H1 (cell line): Measurements from ENCODE around the gene SYMPK. TPM values are rescaled to one million over a fixed set of nuclear protein-coding genes. Genes with fewer than 3 reads are reported as not detected.

Source experiments
- CBX5 ChIP-seq: fragments of 300-800, 300-1000 bp; sonication (generic); IDR thresholded peaks from 2 replicates; pipeline ENCODE4 v1.7.1; 2016; ENCODE audit warnings: antibody characterized with exemption, low read length, low read depth
- CBX8 ChIP-seq: fragments of 300-800, 300-1000 bp; sonication (generic); IDR thresholded peaks from 2 replicates; pipeline ENCODE4 v1.7.1; 2016; ENCODE audit warnings: low read depth, low read length, borderline replicate concordance
- KDM4A ChIP-seq: IDR thresholded peaks from one replicate; pipeline ENCODE4 v1.7.1; 2012; ENCODE audit warnings: low read depth, mild to moderate bottlenecking, moderate library complexity, low read length, inconsistent platforms; ENCODE audit not compliant: severe bottlenecking
- NRF1 ChIP-seq: IDR thresholded peaks from 2 replicates; pipeline ENCODE4 v1.6.1; 2011; ENCODE audit warnings: mild to moderate bottlenecking, low read depth, low read length, improper control_type of control experiment
- RFX5 ChIP-seq: IDR thresholded peaks from 2 replicates; pipeline ENCODE4 v1.6.1; 2011; ENCODE audit warnings: low read depth, low read length, improper control_type of control experiment, borderline replicate concordance
- SAP30 ChIP-seq: fragments of 300-600 bp; sonication (generic); IDR thresholded peaks from 2 replicates; pipeline ENCODE4 v1.7.1; 2012; ENCODE audit warnings: low read length, moderate library complexity, mild to moderate bottlenecking, inconsistent platforms; ENCODE audit not compliant: insufficient read depth, insufficient replicate concordance
- polyA plus RNA-seq, 7 experiments: library from polyadenylated mRNA; depleted of rRNA in 3 of 7; stranded (reverse) in 5 of 7; unstranded in 2 of 7; fragments of >200 nt in 5 of 7; fragments of 200-250 nt in 2 of 7; gene quantifications; 1 replicate in 5 of 7; 2 replicates in 1 of 7; 4 replicates in 1 of 7; pipeline versions ENCODE4 v1.2.1 to v1.2.3, GENCODE V29; 2011 to 2013; ENCODE audit warnings: missing spikeins in 2 of 7, mixed read lengths in 2 of 7
- total RNA-seq: library from RNA; stranded (reverse); fragmentation: NEBNext Ultra II Directional; extraction: Animal tissue kit (Norgen Biotek cat#: 25700); gene quantifications from 2 replicates; pipeline ENCODE4 v1.2.1, GENCODE V29; 2021
- TF ChIP-seq, protein P1 (sequence below): fragments of 300-600 bp; sonication (generic); IDR thresholded peaks from 2 replicates; pipeline ENCODE4 v1.7.1; 2012; ENCODE audit warnings: low read length, moderate library complexity, mild to moderate bottlenecking, inconsistent platforms; ENCODE audit not compliant: insufficient replicate concordance
- TF ChIP-seq, protein P2 (sequence below): IDR thresholded peaks from 2 replicates; pipeline ENCODE4 v1.6.1; 2012; ENCODE audit warnings: inconsistent platforms

SYMPK gene
- total and polyA plus RNA-seq, 2 of the 8 experiments (the other 6 are each of a cell fraction or from before 2014, with no cell fraction given): 93.6 to 99.5 TPM

DNA sequence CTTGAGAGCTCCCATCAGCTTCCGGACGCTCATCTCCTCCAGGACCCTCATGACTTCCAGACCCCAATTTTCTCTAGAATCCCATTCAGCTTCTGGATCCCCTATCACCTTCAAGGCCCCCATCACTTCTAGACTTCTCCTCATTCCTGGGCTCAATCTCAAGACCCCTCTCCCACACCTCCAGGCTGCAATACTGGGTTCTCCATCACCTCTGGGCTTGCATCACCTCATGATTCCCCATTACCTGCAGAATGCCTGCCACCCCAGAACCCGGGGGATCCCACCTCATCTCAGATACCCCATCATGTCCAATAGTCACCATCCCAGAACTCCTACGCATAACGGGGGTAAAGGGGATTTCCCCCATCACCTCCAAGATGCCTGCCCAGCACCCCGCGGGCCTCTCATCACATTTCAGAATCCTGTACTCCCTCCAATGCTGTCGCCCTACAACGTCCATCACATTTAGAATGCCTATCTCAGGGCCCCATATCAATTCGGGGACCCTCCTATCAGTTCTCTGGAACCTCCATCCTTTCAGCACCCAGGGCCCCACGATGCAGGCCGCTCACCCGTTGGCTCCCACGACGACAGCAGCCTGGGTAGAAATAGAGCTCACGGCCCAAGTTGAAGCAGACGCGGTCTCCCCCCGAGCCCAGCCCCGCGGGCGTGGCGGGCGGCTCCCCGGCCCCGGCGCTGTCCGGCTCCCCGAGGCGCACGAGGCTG lies 71.0 kb downstream of the SYMPK start (continued):
- TF ChIP-seq, protein P1, sequence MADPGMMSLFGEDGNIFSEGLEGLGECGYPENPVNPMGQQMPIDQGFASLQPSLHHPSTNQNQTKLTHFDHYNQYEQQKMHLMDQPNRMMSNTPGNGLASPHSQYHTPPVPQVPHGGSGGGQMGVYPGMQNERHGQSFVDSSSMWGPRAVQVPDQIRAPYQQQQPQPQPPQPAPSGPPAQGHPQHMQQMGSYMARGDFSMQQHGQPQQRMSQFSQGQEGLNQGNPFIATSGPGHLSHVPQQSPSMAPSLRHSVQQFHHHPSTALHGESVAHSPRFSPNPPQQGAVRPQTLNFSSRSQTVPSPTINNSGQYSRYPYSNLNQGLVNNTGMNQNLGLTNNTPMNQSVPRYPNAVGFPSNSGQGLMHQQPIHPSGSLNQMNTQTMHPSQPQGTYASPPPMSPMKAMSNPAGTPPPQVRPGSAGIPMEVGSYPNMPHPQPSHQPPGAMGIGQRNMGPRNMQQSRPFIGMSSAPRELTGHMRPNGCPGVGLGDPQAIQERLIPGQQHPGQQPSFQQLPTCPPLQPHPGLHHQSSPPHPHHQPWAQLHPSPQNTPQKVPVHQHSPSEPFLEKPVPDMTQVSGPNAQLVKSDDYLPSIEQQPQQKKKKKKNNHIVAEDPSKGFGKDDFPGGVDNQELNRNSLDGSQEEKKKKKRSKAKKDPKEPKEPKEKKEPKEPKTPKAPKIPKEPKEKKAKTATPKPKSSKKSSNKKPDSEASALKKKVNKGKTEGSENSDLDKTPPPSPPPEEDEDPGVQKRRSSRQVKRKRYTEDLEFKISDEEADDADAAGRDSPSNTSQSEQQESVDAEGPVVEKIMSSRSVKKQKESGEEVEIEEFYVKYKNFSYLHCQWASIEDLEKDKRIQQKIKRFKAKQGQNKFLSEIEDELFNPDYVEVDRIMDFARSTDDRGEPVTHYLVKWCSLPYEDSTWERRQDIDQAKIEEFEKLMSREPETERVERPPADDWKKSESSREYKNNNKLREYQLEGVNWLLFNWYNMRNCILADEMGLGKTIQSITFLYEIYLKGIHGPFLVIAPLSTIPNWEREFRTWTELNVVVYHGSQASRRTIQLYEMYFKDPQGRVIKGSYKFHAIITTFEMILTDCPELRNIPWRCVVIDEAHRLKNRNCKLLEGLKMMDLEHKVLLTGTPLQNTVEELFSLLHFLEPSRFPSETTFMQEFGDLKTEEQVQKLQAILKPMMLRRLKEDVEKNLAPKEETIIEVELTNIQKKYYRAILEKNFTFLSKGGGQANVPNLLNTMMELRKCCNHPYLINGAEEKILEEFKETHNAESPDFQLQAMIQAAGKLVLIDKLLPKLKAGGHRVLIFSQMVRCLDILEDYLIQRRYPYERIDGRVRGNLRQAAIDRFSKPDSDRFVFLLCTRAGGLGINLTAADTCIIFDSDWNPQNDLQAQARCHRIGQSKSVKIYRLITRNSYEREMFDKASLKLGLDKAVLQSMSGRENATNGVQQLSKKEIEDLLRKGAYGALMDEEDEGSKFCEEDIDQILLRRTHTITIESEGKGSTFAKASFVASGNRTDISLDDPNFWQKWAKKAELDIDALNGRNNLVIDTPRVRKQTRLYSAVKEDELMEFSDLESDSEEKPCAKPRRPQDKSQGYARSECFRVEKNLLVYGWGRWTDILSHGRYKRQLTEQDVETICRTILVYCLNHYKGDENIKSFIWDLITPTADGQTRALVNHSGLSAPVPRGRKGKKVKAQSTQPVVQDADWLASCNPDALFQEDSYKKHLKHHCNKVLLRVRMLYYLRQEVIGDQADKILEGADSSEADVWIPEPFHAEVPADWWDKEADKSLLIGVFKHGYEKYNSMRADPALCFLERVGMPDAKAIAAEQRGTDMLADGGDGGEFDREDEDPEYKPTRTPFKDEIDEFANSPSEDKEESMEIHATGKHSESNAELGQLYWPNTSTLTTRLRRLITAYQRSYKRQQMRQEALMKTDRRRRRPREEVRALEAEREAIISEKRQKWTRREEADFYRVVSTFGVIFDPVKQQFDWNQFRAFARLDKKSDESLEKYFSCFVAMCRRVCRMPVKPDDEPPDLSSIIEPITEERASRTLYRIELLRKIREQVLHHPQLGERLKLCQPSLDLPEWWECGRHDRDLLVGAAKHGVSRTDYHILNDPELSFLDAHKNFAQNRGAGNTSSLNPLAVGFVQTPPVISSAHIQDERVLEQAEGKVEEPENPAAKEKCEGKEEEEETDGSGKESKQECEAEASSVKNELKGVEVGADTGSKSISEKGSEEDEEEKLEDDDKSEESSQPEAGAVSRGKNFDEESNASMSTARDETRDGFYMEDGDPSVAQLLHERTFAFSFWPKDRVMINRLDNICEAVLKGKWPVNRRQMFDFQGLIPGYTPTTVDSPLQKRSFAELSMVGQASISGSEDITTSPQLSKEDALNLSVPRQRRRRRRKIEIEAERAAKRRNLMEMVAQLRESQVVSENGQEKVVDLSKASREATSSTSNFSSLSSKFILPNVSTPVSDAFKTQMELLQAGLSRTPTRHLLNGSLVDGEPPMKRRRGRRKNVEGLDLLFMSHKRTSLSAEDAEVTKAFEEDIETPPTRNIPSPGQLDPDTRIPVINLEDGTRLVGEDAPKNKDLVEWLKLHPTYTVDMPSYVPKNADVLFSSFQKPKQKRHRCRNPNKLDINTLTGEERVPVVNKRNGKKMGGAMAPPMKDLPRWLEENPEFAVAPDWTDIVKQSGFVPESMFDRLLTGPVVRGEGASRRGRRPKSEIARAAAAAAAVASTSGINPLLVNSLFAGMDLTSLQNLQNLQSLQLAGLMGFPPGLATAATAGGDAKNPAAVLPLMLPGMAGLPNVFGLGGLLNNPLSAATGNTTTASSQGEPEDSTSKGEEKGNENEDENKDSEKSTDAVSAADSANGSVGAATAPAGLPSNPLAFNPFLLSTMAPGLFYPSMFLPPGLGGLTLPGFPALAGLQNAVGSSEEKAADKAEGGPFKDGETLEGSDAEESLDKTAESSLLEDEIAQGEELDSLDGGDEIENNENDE: no peak
- no peak for TF ChIP-seq CBX8
- no peak for TF ChIP-seq KDM4A
- TF ChIP-seq NRF1: no peak
- no peak for TF ChIP-seq CBX5
- TF ChIP-seq RFX5: no peak
- no peak for TF ChIP-seq SAP30
- TF ChIP-seq, protein P2, sequence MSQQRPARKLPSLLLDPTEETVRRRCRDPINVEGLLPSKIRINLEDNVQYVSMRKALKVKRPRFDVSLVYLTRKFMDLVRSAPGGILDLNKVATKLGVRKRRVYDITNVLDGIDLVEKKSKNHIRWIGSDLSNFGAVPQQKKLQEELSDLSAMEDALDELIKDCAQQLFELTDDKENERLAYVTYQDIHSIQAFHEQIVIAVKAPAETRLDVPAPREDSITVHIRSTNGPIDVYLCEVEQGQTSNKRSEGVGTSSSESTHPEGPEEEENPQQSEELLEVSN: no peak
